HEK293 (cell line): ENCODE measurements around the gene SLC66A2.

ENCODE experiments used
- CTCF ChIA-PET: fragments of 350-600 bp; formaldehyde crosslinking; extraction: SDS; loops from one replicate; lab custom pipeline; 2021; ENCODE audit warnings: antibody characterized with exemption; lab: Yijun Ruan, JAX
- POLR2A ChIA-PET: fragments of 300-600 bp; formaldehyde crosslinking; extraction: SDS; loops from one replicate; lab custom pipeline; 2020; ENCODE audit warnings: antibody characterized with exemption, inconsistent platforms; lab: Yijun Ruan, JAX
- H3K27ac ChIP-seq: fragments of 200-500 bp; sonication (Bioruptor generic); 2 replicates; pipeline ENCODE4 v1.5.1; 2014; ENCODE audit warnings: low read depth, low read length, control low read depth, inconsistent platforms; ENCODE audit errors: extremely low read depth
- H3K36me3 ChIP-seq, 2 experiments: fragments of 200-500 bp in 1 of 2; sonication (Bioruptor generic) in 1 of 2; 1 replicate in 1 of 2; 2 replicates in 1 of 2; pipeline ENCODE4 v1.5.1; 2014 to 2017; ENCODE audit warnings: inconsistent platforms in 2 of 2, low read length in 2 of 2; ENCODE audit not compliant: control insufficient read depth in 2 of 2, insufficient read depth in 1 of 2
- H3K4me1 ChIP-seq: fragments of 200-500 bp; sonication (Bioruptor generic); 2 replicates; pipeline ENCODE4 v1.5.1; 2014; ENCODE audit warnings: mild to moderate bottlenecking, low read length, inconsistent platforms; ENCODE audit not compliant: control insufficient read depth, insufficient read depth
- H3K4me3 ChIP-seq: 2 replicates; pipeline ENCODE4 v1.5.1; 2011; ENCODE audit warnings: low read depth, mild to moderate bottlenecking, control low read depth, low read length, moderate library complexity
- H3K9me3 ChIP-seq: fragments of 200-500 bp; sonication (Bioruptor generic); 2 replicates; pipeline ENCODE4 v1.5.1; 2014; ENCODE audit warnings: low read depth, low read length, inconsistent platforms; ENCODE audit not compliant: control insufficient read depth, insufficient read depth
- EGR2 ChIP-seq: fragments of 450-650 bp; formaldehyde crosslinking; IDR thresholded peaks from 2 replicates; pipeline ENCODE4 v1.5.1; 2016; ENCODE audit warnings: low read depth, missing biosample characterization, missing genetic modification characterization
- GLIS1 ChIP-seq: fragments of 450-650 bp; formaldehyde crosslinking; IDR thresholded peaks from 2 replicates; pipeline ENCODE4 v1.5.1; 2016; ENCODE audit warnings: missing biosample characterization, missing genetic modification characterization
- GLIS2 ChIP-seq: fragments of 450-650 bp; formaldehyde crosslinking; IDR thresholded peaks from 2 replicates; pipeline ENCODE4 v1.5.1; 2016; ENCODE audit warnings: missing biosample characterization, missing genetic modification characterization
- KLF1 ChIP-seq: fragments of 450-650 bp; formaldehyde crosslinking; IDR thresholded peaks from 2 replicates; pipeline ENCODE4 v1.5.1; 2016; ENCODE audit warnings: missing biosample characterization, missing genetic modification characterization
- KLF10 ChIP-seq: fragments of 450-650 bp; IDR thresholded peaks from 2 replicates; pipeline ENCODE4 v1.5.1; 2018; ENCODE audit warnings: missing biosample characterization, mild to moderate bottlenecking, missing genetic modification characterization
- KLF9 ChIP-seq: fragments of 450-650 bp; formaldehyde crosslinking; IDR thresholded peaks from 2 replicates; pipeline ENCODE4 v1.5.1; 2016; ENCODE audit warnings: missing biosample characterization, missing genetic modification characterization, low read depth
- SP2 ChIP-seq: fragments of 450-650 bp; formaldehyde crosslinking; IDR thresholded peaks from 2 replicates; pipeline ENCODE4 v1.5.1; 2016; ENCODE audit warnings: missing biosample characterization, missing genetic modification characterization
- SP3 ChIP-seq: fragments of 450-650 bp; formaldehyde crosslinking; IDR thresholded peaks from 2 replicates; pipeline ENCODE4 v1.5.1; 2016; ENCODE audit warnings: missing biosample characterization, missing genetic modification characterization
- YY1 ChIP-seq: fragments of 450-650 bp; formaldehyde crosslinking; IDR thresholded peaks from 2 replicates; pipeline ENCODE4 v1.5.1; 2018; ENCODE audit warnings: missing biosample characterization, missing genetic modification characterization
- ZBTB44 ChIP-seq: fragments of 450-650 bp; IDR thresholded peaks from 2 replicates; pipeline ENCODE4 v1.5.1; 2018; ENCODE audit warnings: missing biosample characterization, mild to moderate bottlenecking, missing genetic modification characterization
- ZFHX2 ChIP-seq: fragments of 450-650 bp; formaldehyde crosslinking; conservative IDR thresholded peaks from 2 replicates; pipeline ENCODE4 v1.5.1; 2016; ENCODE audit warnings: missing biosample characterization, missing genetic modification characterization
- ZIC2 ChIP-seq: fragments of 450-650 bp; formaldehyde crosslinking; IDR thresholded peaks from 2 replicates; pipeline ENCODE4 v1.5.1; 2016; ENCODE audit warnings: missing biosample characterization, missing genetic modification characterization
- ZNF121 ChIP-seq: fragments of 450-650 bp; formaldehyde crosslinking; IDR thresholded peaks from 2 replicates; pipeline ENCODE4 v1.5.1; 2016; ENCODE audit warnings: missing biosample characterization, missing genetic modification characterization
- ZNF221 ChIP-seq: fragments of 450-650 bp; formaldehyde crosslinking; IDR thresholded peaks from 2 replicates; pipeline ENCODE4 v1.5.1; 2017; ENCODE audit warnings: missing biosample characterization, missing genetic modification characterization, borderline replicate concordance
- ZNF248 ChIP-seq: fragments of 450-650 bp; formaldehyde crosslinking; IDR thresholded peaks from 2 replicates; pipeline ENCODE4 v1.5.1; 2017; ENCODE audit warnings: missing biosample characterization, missing genetic modification characterization
- ZNF266 ChIP-seq: fragments of 450-650 bp; formaldehyde crosslinking; IDR thresholded peaks from 2 replicates; pipeline ENCODE4 v1.5.1; 2016; ENCODE audit warnings: missing biosample characterization, missing genetic modification characterization, low read depth
- ZNF335 ChIP-seq: fragments of 450-650 bp; formaldehyde crosslinking; conservative IDR thresholded peaks from 2 replicates; pipeline ENCODE4 v1.5.1; 2016; ENCODE audit warnings: missing biosample characterization, missing genetic modification characterization
- ZNF398 ChIP-seq: fragments of 450-650 bp; formaldehyde crosslinking; IDR thresholded peaks from 2 replicates; pipeline ENCODE4 v1.5.1; 2017; ENCODE audit warnings: missing biosample characterization, missing genetic modification characterization
- ZNF561 ChIP-seq: fragments of 450-650 bp; IDR thresholded peaks from 2 replicates; pipeline ENCODE4 v1.5.1; 2018; ENCODE audit warnings: missing biosample characterization, missing genetic modification characterization, borderline replicate concordance
- ZNF621 ChIP-seq: fragments of 450-650 bp; formaldehyde crosslinking; IDR thresholded peaks from 2 replicates; pipeline ENCODE4 v1.5.1; 2017; ENCODE audit warnings: missing biosample characterization, missing genetic modification characterization
- ZNF626 ChIP-seq: fragments of 450-650 bp; sonication (Bioruptor Pico); formaldehyde crosslinking; IDR thresholded peaks from 2 replicates; pipeline ENCODE4 v1.5.1; 2018; ENCODE audit warnings: missing biosample characterization, missing genetic modification characterization, inconsistent platforms
- ZNF660 ChIP-seq: fragments of 450-650 bp; IDR thresholded peaks from 2 replicates; pipeline ENCODE4 v1.5.1; 2018; ENCODE audit warnings: missing biosample characterization, mild to moderate bottlenecking, missing genetic modification characterization
- ZSCAN16 ChIP-seq: fragments of 450-650 bp; formaldehyde crosslinking; IDR thresholded peaks from 2 replicates; pipeline ENCODE4 v1.5.1; 2016; ENCODE audit warnings: missing biosample characterization, missing genetic modification characterization
- ZSCAN30 ChIP-seq: fragments of 450-650 bp; IDR thresholded peaks from 2 replicates; pipeline ENCODE4 v1.5.1; 2018; ENCODE audit warnings: missing biosample characterization, mild to moderate bottlenecking, missing genetic modification characterization, moderate library complexity
- TF ChIP-seq, protein P1 (sequence below): fragments of 450-650 bp; formaldehyde crosslinking; IDR thresholded peaks from 2 replicates; pipeline ENCODE4 v1.5.1; 2016; ENCODE audit warnings: missing biosample characterization, missing genetic modification characterization
- TF ChIP-seq, protein P2 (sequence below): fragments of 450-650 bp; formaldehyde crosslinking; IDR thresholded peaks from 2 replicates; pipeline ENCODE4 v1.5.1; 2016; ENCODE audit warnings: missing biosample characterization, missing genetic modification characterization
- TF ChIP-seq, protein P3 (sequence below): fragments of 450-650 bp; formaldehyde crosslinking; IDR thresholded peaks from 2 replicates; pipeline ENCODE4 v1.5.1; 2016; ENCODE audit warnings: missing biosample characterization, missing genetic modification characterization

SLC66A2 gene

GRCh38 chr18:79964330-79965118 lies 13.1 kb upstream of the SLC66A2 start, which contains the start of gene HSBP1L1:
HSBP1L1 (plus strand) TSS chr18:79964643; CDS start chr18:79964736, 93 bp downstream.
- Histone ChIP-seq H3K4me3 (peak within 1 kb of the TSS; percentile 52), H3K9me3 (no peaks in the 10 kb centered on the region), H3K4me1 (peaks cover 18% of the 10 kb centered on the region), H3K27ac (peak within 1 kb of the TSS; percentile 72), H3K36me3 (peaks cover 5 to 7% of the 10 kb centered on the region in 2 experiments; a peak in 2 of 3 replicates)
- CTCF ChIA-PET = interaction anchor here (0.6 to 0.7 kb wide), 3 partner anchors 35 to 346 kb away, joined by 3 to 5 read pairs (median 3); no protein-coding TSS in a partner anchor
- POLR2A ChIA-PET = interaction anchor here (0.5 kb wide), 1 partner anchor 13 kb away, joined by 3 read pairs; the partner anchor contains the start of gene SLC66A2
- TF ChIP-seq ZNF561 (tag by site-specific recombination) = peak; percentile 28; the same call in 1 of the 2 replicates
- peak; percentile 17; the same call in 1 of the 2 replicates for TF ChIP-seq KLF1 (tag by site-specific recombination)
- TF ChIP-seq ZNF621 (tag by site-specific recombination) = no peak
- TF ChIP-seq ZSCAN30 = peak; percentile 46; the same call in 1 of the 2 replicates
- TF ChIP-seq KLF10 = 0 out of 2 replicates have a peak, but pooled peaks have one; percentile 15
- TF ChIP-seq ZFHX2 (tag by site-specific recombination) = peak; percentile 88
- TF ChIP-seq ZIC2 (tag by site-specific recombination) = peak; percentile 81
- no peak for TF ChIP-seq ZSCAN16
- TF ChIP-seq, protein P1, sequence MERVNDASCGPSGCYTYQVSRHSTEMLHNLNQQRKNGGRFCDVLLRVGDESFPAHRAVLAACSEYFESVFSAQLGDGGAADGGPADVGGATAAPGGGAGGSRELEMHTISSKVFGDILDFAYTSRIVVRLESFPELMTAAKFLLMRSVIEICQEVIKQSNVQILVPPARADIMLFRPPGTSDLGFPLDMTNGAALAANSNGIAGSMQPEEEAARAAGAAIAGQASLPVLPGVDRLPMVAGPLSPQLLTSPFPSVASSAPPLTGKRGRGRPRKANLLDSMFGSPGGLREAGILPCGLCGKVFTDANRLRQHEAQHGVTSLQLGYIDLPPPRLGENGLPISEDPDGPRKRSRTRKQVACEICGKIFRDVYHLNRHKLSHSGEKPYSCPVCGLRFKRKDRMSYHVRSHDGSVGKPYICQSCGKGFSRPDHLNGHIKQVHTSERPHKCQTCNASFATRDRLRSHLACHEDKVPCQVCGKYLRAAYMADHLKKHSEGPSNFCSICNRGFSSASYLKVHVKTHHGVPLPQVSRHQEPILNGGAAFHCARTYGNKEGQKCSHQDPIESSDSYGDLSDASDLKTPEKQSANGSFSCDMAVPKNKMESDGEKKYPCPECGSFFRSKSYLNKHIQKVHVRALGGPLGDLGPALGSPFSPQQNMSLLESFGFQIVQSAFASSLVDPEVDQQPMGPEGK = peak; percentile 37; the same call in 1 of the 2 replicates
- peak; percentile 91 for TF ChIP-seq ZNF335
- TF ChIP-seq ZNF221 (tag by site-specific recombination) = no peak
- TF ChIP-seq YY1 (tag by site-specific recombination) = no peak
- TF ChIP-seq ZNF121 (tag by site-specific recombination) = 0 out of 2 replicates have a peak, but pooled peaks have one; percentile 8
- TF ChIP-seq SP3 (tag by site-specific recombination) = peak; percentile 29; the same call in 1 of the 2 replicates
- peak; percentile 32; the same call in 1 of the 2 replicates for TF ChIP-seq SP2 (tag by site-specific recombination)
- 0 out of 2 replicates have a peak, but pooled peaks have one; percentile 12 for TF ChIP-seq ZNF626 (tag by site-specific recombination)
- no peak for TF ChIP-seq ZNF248
- peak; percentile 36; the same call in 1 of the 2 replicates for TF ChIP-seq ZNF398
- TF ChIP-seq, protein P2, sequence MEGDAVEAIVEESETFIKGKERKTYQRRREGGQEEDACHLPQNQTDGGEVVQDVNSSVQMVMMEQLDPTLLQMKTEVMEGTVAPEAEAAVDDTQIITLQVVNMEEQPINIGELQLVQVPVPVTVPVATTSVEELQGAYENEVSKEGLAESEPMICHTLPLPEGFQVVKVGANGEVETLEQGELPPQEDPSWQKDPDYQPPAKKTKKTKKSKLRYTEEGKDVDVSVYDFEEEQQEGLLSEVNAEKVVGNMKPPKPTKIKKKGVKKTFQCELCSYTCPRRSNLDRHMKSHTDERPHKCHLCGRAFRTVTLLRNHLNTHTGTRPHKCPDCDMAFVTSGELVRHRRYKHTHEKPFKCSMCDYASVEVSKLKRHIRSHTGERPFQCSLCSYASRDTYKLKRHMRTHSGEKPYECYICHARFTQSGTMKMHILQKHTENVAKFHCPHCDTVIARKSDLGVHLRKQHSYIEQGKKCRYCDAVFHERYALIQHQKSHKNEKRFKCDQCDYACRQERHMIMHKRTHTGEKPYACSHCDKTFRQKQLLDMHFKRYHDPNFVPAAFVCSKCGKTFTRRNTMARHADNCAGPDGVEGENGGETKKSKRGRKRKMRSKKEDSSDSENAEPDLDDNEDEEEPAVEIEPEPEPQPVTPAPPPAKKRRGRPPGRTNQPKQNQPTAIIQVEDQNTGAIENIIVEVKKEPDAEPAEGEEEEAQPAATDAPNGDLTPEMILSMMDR (tag by site-specific recombination) = peak; percentile 46; the same call in 1 of the 2 replicates
- peak; percentile 98 for TF ChIP-seq GLIS1 (tag by site-specific recombination)
- peak; percentile 60; the same call in 1 of the 2 replicates for TF ChIP-seq ZBTB44 (tag by site-specific recombination)
- 0 out of 2 replicates have a peak, but pooled peaks have one; percentile 42 for TF ChIP-seq ZNF660 (tag by site-specific recombination)
- no peak for TF ChIP-seq ZNF266
- TF ChIP-seq, protein P3, sequence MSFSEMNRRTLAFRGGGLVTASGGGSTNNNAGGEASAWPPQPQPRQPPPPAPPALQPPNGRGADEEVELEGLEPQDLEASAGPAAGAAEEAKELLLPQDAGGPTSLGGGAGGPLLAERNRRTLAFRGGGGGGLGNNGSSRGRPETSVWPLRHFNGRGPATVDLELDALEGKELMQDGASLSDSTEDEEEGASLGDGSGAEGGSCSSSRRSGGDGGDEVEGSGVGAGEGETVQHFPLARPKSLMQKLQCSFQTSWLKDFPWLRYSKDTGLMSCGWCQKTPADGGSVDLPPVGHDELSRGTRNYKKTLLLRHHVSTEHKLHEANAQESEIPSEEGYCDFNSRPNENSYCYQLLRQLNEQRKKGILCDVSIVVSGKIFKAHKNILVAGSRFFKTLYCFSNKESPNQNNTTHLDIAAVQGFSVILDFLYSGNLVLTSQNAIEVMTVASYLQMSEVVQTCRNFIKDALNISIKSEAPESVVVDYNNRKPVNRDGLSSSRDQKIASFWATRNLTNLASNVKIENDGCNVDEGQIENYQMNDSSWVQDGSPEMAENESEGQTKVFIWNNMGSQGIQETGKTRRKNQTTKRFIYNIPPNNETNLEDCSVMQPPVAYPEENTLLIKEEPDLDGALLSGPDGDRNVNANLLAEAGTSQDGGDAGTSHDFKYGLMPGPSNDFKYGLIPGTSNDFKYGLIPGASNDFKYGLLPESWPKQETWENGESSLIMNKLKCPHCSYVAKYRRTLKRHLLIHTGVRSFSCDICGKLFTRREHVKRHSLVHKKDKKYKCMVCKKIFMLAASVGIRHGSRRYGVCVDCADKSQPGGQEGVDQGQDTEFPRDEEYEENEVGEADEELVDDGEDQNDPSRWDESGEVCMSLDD (tag by site-specific recombination) = peak; percentile 96
- TF ChIP-seq EGR2 (tag by site-specific recombination) = peak; percentile 62
- TF ChIP-seq KLF9 = peak; percentile 35; the same call in 1 of the 2 replicates
- peak; percentile 94 for TF ChIP-seq GLIS2
